ENCODE results near the gene ZNF408.

DNA sequence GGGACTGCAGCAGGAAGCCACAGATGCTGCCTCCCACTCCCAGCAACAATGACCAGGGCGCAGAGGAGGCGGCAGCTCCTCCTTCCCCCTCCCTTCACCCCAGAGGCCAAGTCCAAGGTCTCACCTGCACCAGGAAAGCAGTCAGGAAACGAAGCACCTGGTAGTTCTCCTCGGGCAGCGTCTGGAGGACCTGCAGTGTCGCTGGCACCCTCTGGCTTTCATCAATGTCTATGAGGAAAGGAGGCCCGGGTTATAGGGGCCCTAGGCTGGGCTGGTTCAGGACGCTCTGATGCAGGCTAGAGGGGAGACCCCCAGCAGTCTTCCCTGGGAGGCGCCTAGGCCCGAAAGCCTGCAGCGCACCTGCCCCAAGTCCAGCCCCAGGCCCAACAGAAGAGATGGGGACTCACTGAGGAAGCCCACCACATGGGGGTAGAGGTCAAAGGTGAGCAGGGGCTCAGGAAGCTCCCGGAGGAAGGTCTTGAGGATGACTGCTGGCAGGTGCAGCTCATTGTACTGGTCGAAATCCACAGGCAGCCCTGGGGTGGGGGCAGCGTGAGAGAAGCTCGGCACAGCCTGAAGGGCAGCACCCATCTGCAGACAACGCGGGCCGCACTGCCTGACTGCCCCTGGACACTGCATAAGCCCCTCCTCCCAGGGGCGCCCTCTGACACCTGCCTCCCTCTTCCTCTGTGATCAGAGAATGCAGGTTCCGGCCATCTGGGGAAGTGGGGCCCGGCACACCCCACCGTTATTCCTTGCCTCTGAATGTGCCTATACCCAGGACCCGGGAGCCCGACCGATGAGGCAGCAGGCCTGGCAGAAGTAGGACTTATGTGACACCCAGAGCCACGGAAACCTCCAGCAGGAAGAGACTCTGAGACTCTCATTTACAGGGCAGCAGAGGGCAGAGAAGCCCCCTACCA, 21.3 kb upstream of the ZNF408 start:
- TF ChIP-seq, protein P1, sequence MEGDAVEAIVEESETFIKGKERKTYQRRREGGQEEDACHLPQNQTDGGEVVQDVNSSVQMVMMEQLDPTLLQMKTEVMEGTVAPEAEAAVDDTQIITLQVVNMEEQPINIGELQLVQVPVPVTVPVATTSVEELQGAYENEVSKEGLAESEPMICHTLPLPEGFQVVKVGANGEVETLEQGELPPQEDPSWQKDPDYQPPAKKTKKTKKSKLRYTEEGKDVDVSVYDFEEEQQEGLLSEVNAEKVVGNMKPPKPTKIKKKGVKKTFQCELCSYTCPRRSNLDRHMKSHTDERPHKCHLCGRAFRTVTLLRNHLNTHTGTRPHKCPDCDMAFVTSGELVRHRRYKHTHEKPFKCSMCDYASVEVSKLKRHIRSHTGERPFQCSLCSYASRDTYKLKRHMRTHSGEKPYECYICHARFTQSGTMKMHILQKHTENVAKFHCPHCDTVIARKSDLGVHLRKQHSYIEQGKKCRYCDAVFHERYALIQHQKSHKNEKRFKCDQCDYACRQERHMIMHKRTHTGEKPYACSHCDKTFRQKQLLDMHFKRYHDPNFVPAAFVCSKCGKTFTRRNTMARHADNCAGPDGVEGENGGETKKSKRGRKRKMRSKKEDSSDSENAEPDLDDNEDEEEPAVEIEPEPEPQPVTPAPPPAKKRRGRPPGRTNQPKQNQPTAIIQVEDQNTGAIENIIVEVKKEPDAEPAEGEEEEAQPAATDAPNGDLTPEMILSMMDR (IDR thresholded peaks at IDR 0.05), result no peak
- no peak for TF ChIP-seq POLR2AphosphoS5 (IDR thresholded peaks at IDR 0.05)
- no peak for TF ChIP-seq POLR2A (IDR thresholded peaks at IDR 0.05)

All from prostate gland (tissue), 2 donors.